Measurements from ENCODE around the gene PRMT7. TPM values are rescaled to one million over a fixed set of nuclear protein-coding genes. Genes with fewer than 3 reads are reported as not detected.
"Not testable (repeated sequence)": the region's sequence is repeated elsewhere in the genome, so short reads cannot be mapped to it uniquely, and the experiment has no call there.

Gene PRMT7
- total RNA-seq, 1 experiment from 2014 or later = 33.1 TPM

DNA sequence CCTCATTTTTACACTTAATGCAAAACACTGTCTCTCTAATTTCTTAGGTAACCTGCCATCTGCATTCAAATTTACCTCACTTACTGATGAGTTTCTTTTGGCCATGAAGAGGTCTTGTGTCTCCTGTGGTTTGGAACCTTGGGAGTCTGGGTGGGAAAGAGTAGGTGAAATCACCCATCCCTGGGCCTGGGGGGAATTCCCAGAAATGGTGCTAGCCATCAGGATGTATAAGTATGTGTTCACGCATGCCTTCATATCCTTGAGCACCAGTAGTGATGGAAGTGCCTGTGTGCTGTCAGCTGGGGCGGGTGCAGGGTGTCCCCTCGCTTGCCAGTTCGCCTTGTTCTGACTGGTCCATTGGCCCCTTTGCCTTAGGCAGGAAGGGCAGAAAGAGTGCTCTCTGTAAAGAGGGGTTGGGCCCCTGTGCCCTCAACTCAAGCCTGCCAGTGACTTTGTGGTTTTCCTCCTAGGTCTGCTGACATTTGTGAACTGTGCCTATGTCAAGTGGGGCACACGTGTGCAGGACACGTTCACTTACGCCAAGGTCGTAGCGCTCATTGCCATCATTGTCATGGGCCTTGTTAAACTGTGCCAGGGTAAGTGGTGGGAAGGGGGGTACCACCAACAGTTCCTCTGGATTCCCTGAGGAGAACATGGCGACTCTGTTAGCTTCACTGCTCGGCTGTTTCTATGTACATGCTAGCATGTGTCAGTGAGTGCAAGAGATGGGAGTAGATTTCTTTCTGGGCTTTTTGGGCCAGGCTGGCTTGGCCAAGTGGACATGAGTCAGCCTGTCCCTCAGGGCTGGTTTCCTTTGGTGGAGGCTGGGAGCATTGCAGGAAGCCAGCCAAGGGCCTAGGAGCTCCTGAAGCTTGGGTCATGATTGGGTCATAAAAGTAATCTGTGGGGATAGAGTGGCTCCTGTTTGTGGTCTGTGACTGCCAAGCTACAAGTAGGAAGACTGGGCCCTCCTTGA, 23.3 kb upstream of the PRMT7 start:
- no peak overlapping the region for H3K4me3 ChIP-seq (ENCODE audit: low read depth in 2 of 2, low read length in 2 of 2)
- DNase-seq (ENCODE audit: low read depth, low spot score) (no peak), ATAC-seq (peak; percentile 66; the same call in 1 of the 2 replicates)
- in situ Hi-C loops (cut with HindIII; ENCODE audit: low pct_unique_long_range_greater_than_20kb, low sequenced_read_pairs) = no loop called here
- H3K4me1 ChIP-seq (ENCODE audit: control insufficient read depth, insufficient read depth, low read length) = no peaks in the 10 kb centered on the region
- intact Hi-C loops (cut with micrococcal nuclease; ENCODE audit: unreplicated experiment) = no loop called here
- H3K27ac ChIP-seq (ENCODE audit: low read length) = no peak overlapping the region
- CTCF ChIA-PET = no interaction called here
- TF ChIP-seq TCF7L2 (IDR thresholded peaks at IDR 0.05; ENCODE audit: low read depth, low read length) (no peak), SIN3A (IDR thresholded peaks at IDR 0.05; ENCODE audit: borderline replicate concordance, insufficient read depth, low read depth, low read length) (no peak)
- no peaks in the 10 kb centered on the region for H3K9me3 ChIP-seq (ENCODE audit: control insufficient read depth, insufficient read depth, low read depth, low read length)
- POLR2A ChIA-PET = no interaction called here
- BruUV-seq (replicated peaks) = no TSS peak
- H3K36me3 ChIP-seq (ENCODE audit: control insufficient read depth, insufficient read depth, low read length) = no peaks in the 10 kb centered on the region; the same call in 1 of the 2 replicates
- no peaks in the 10 kb centered on the region for H3K27me3 ChIP-seq (ENCODE audit: control insufficient read depth, insufficient read depth, low read length)

DNA sequence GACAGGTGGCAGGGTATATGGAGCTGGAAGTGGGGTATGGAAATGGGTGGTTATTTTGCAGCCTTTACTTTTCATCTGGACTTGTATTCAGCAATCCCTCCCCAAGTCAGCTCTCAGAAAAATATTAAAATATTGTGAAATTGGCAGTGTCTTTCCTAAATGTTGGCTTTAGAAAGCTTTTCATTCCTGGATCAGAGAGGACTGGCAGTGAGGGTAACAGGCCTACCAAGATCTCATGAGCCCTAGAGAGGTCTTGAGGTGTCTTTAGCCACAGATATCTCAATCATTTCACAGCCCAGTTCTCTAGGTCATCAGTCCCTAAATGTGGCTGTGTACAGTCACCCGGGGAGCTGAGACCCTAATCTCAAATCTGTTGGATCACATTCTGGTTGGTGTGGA, 22.6 kb upstream of the PRMT7 start:
- Histone ChIP-seq H3K4me3 (ENCODE audit: low read depth in 2 of 2, low read length in 2 of 2) (no peak overlapping the region), H3K4me1 (ENCODE audit: control insufficient read depth, insufficient read depth, low read length) (no peaks in the 10 kb centered on the region), H3K27ac (ENCODE audit: low read length) (no peak overlapping the region), H3K27me3 (ENCODE audit: control insufficient read depth, insufficient read depth, low read length) (no peaks in the 10 kb centered on the region), H3K9me3 (ENCODE audit: control insufficient read depth, insufficient read depth, low read depth, low read length) (no peaks in the 10 kb centered on the region), H3K36me3 (ENCODE audit: control insufficient read depth, insufficient read depth, low read length) (no peaks in the 10 kb centered on the region; the same call in 1 of the 2 replicates)
- in situ Hi-C loops (cut with HindIII; ENCODE audit: low pct_unique_long_range_greater_than_20kb, low sequenced_read_pairs) = no loop called here
- intact Hi-C loops (cut with micrococcal nuclease; ENCODE audit: unreplicated experiment) = no loop called here
- ATAC-seq (no peak), DNase-seq (ENCODE audit: low read depth, low spot score) (no peak)
- no peak for TF ChIP-seq CTCF (IDR thresholded peaks at IDR 0.05)
- TF ChIP-seq TCF7L2 (IDR thresholded peaks at IDR 0.05; ENCODE audit: low read depth, low read length) = no peak
- no peak for TF ChIP-seq POLR2AphosphoS5 (IDR thresholded peaks at IDR 0.05; ENCODE audit: low read depth, low read length)
- TF ChIP-seq SIN3A (IDR thresholded peaks at IDR 0.05; ENCODE audit: borderline replicate concordance, insufficient read depth, low read depth, low read length) = no peak
- CTCF ChIA-PET = interaction anchor here (0.6 kb wide), 1 partner anchor 39 kb away, joined by 4 read pairs; no protein-coding TSS in a partner anchor
- no TSS peak for BruUV-seq (replicated peaks)
- POLR2A ChIA-PET = no interaction called here

- POLR2A ChIA-PET; in situ Hi-C loops (cut with HindIII; ENCODE audit: low pct_unique_long_range_greater_than_20kb, low sequenced_read_pairs); H3K4me1 ChIP-seq (ENCODE audit: control insufficient read depth, insufficient read depth, low read length); BruUV-seq (replicated peaks); H3K9me3 ChIP-seq (ENCODE audit: control insufficient read depth, insufficient read depth, low read depth, low read length); ATAC-seq; H3K36me3 ChIP-seq (ENCODE audit: control insufficient read depth, insufficient read depth, low read length); H3K27ac ChIP-seq (ENCODE audit: low read length); intact Hi-C loops (cut with micrococcal nuclease; ENCODE audit: unreplicated experiment); H3K4me3 ChIP-seq (ENCODE audit: low read depth in 2 of 2, low read length in 2 of 2); H3K27me3 ChIP-seq (ENCODE audit: control insufficient read depth, insufficient read depth, low read length); DNase-seq (ENCODE audit: low read depth, low spot score): not testable (repeated sequence)
- CTCF ChIA-PET = interaction anchor here (0.6 kb wide), 1 partner anchor 39 kb away, joined by 4 read pairs; no protein-coding TSS in a partner anchor
These were observed 22.0 kb upstream of the PRMT7 start for GRCh38 chr16:68288796-68289195.

GRCh38 chr16:68289202-68289601, 21.6 kb upstream of the PRMT7 start:
- no peaks in the 10 kb centered on the region for H3K9me3 ChIP-seq (ENCODE audit: control insufficient read depth, insufficient read depth, low read depth, low read length)
- H3K27me3 ChIP-seq (ENCODE audit: control insufficient read depth, insufficient read depth, low read length) = no peaks in the 10 kb centered on the region
- no peak for TF ChIP-seq CTCF (IDR thresholded peaks at IDR 0.05)
- TF ChIP-seq, protein P1, sequence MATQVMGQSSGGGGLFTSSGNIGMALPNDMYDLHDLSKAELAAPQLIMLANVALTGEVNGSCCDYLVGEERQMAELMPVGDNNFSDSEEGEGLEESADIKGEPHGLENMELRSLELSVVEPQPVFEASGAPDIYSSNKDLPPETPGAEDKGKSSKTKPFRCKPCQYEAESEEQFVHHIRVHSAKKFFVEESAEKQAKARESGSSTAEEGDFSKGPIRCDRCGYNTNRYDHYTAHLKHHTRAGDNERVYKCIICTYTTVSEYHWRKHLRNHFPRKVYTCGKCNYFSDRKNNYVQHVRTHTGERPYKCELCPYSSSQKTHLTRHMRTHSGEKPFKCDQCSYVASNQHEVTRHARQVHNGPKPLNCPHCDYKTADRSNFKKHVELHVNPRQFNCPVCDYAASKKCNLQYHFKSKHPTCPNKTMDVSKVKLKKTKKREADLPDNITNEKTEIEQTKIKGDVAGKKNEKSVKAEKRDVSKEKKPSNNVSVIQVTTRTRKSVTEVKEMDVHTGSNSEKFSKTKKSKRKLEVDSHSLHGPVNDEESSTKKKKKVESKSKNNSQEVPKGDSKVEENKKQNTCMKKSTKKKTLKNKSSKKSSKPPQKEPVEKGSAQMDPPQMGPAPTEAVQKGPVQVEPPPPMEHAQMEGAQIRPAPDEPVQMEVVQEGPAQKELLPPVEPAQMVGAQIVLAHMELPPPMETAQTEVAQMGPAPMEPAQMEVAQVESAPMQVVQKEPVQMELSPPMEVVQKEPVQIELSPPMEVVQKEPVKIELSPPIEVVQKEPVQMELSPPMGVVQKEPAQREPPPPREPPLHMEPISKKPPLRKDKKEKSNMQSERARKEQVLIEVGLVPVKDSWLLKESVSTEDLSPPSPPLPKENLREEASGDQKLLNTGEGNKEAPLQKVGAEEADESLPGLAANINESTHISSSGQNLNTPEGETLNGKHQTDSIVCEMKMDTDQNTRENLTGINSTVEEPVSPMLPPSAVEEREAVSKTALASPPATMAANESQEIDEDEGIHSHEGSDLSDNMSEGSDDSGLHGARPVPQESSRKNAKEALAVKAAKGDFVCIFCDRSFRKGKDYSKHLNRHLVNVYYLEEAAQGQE (IDR thresholded peaks at IDR 0.05; ENCODE audit: insufficient read depth in 1 of 2, low read depth in 2 of 2, low read length in 1 of 2) = no peak
- TF ChIP-seq SIN3A (IDR thresholded peaks at IDR 0.05; ENCODE audit: borderline replicate concordance, insufficient read depth, low read depth, low read length) = no peak
- TF ChIP-seq POLR2AphosphoS5 (IDR thresholded peaks at IDR 0.05; ENCODE audit: low read depth, low read length) = no peak
- no peak for TF ChIP-seq TCF7L2 (IDR thresholded peaks at IDR 0.05; ENCODE audit: low read depth, low read length)
- no peak overlapping the region for H3K27ac ChIP-seq (ENCODE audit: low read length)
- in situ Hi-C loops (cut with HindIII; ENCODE audit: low pct_unique_long_range_greater_than_20kb, low sequenced_read_pairs) (no loop called here), intact Hi-C loops (cut with micrococcal nuclease; ENCODE audit: unreplicated experiment) (no loop called here)
- H3K36me3 ChIP-seq (ENCODE audit: control insufficient read depth, insufficient read depth, low read length) = no peaks in the 10 kb centered on the region; the same call in 1 of the 2 replicates
- H3K4me3 ChIP-seq (ENCODE audit: low read depth in 2 of 2, low read length in 2 of 2) = no peak overlapping the region
- H3K4me1 ChIP-seq (ENCODE audit: control insufficient read depth, insufficient read depth, low read length) = no peaks in the 10 kb centered on the region
- DNase-seq (ENCODE audit: low read depth, low spot score) = no peak
- no peak for ATAC-seq
- CTCF ChIA-PET = no interaction called here
- no TSS peak for BruUV-seq (replicated peaks)
- POLR2A ChIA-PET = interaction anchor here (0.6 kb wide), 1 partner anchor 10 kb away, joined by 3 read pairs; no protein-coding TSS in a partner anchor

All from Panc1 (cell line).